ENCODE results near the gene SAV1.

Gene SAV1

GRCh38 chr14:50612806-50613205, 55.3 kb downstream of the SAV1 start:
- no peak for ATAC-seq
- no peak for TF ChIP-seq ZC3H10 (CRISPR knock-in tag; IDR thresholded peaks at IDR 0.05)
- TF ChIP-seq TCF4 (CRISPR knock-in tag; IDR thresholded peaks at IDR 0.05; ENCODE audit: borderline replicate concordance) = no peak
- no peak for TF ChIP-seq ARNTL (CRISPR knock-in tag; IDR thresholded peaks at IDR 0.05; ENCODE audit: borderline replicate concordance, low read depth)
- no peak for TF ChIP-seq ZNF8 (CRISPR knock-in tag; IDR thresholded peaks at IDR 0.05)
- TF ChIP-seq TSHZ2 (CRISPR knock-in tag; IDR thresholded peaks at IDR 0.05) = no peak
- TF ChIP-seq GLIS3 (CRISPR knock-in tag; IDR thresholded peaks at IDR 0.05) = no peak
- TF ChIP-seq PPARA (CRISPR knock-in tag; IDR thresholded peaks at IDR 0.05; ENCODE audit: borderline replicate concordance) = no peak
- TF ChIP-seq OSR1 (CRISPR knock-in tag; IDR thresholded peaks at IDR 0.05) = no peak
- TF ChIP-seq BACH2 (CRISPR knock-in tag; IDR thresholded peaks at IDR 0.05; ENCODE audit: borderline replicate concordance) = no peak
- TF ChIP-seq CSRNP3 (CRISPR knock-in tag; IDR thresholded peaks at IDR 0.05) = no peak
- no peak for TF ChIP-seq POU6F1 (CRISPR knock-in tag; IDR thresholded peaks at IDR 0.05; ENCODE audit: borderline replicate concordance, low read depth)
- no peak for TF ChIP-seq SNAI2 (CRISPR knock-in tag; IDR thresholded peaks at IDR 0.05)
- TF ChIP-seq ZNF565 (CRISPR knock-in tag; conservative IDR thresholded peaks at IDR 0.05; ENCODE audit: low read depth) = no peak
- no peak for TF ChIP-seq RARB (CRISPR knock-in tag; IDR thresholded peaks at IDR 0.05)
- no peak for TF ChIP-seq TOX (CRISPR knock-in tag; IDR thresholded peaks at IDR 0.05; ENCODE audit: borderline replicate concordance)
- no peak for TF ChIP-seq ZFP3 (CRISPR knock-in tag; IDR thresholded peaks at IDR 0.05)

GRCh38 chr14:50610465-50610864, 57.6 kb downstream of the SAV1 start:
- ATAC-seq = no peak
- TF ChIP-seq ARNTL (CRISPR knock-in tag; IDR thresholded peaks at IDR 0.05; ENCODE audit: borderline replicate concordance, low read depth) (no peak), ZNF565 (CRISPR knock-in tag; conservative IDR thresholded peaks at IDR 0.05; ENCODE audit: low read depth) (no peak), RARB (CRISPR knock-in tag; IDR thresholded peaks at IDR 0.05) (no peak), CSDC2 (CRISPR knock-in tag; IDR thresholded peaks at IDR 0.05) (no peak), SNAI2 (CRISPR knock-in tag; IDR thresholded peaks at IDR 0.05) (no peak), TSHZ2 (CRISPR knock-in tag; IDR thresholded peaks at IDR 0.05) (no peak), ZFP3 (CRISPR knock-in tag; IDR thresholded peaks at IDR 0.05) (no peak)

- ATAC-seq = peak; percentile 57
- TF ChIP-seq GLIS3 (CRISPR knock-in tag; IDR thresholded peaks at IDR 0.05) = no peak
- no peak for TF ChIP-seq TOX (CRISPR knock-in tag; IDR thresholded peaks at IDR 0.05; ENCODE audit: borderline replicate concordance)
- no peak for TF ChIP-seq BACH2 (CRISPR knock-in tag; IDR thresholded peaks at IDR 0.05; ENCODE audit: borderline replicate concordance)
- TF ChIP-seq ZFP3 (CRISPR knock-in tag; IDR thresholded peaks at IDR 0.05) = no peak
- TF ChIP-seq POU6F1 (CRISPR knock-in tag; IDR thresholded peaks at IDR 0.05; ENCODE audit: borderline replicate concordance, low read depth) = no peak
- no peak for TF ChIP-seq CSRNP3 (CRISPR knock-in tag; IDR thresholded peaks at IDR 0.05)
- no peak for TF ChIP-seq TSHZ2 (CRISPR knock-in tag; IDR thresholded peaks at IDR 0.05)
- no peak for TF ChIP-seq ZNF70 (CRISPR knock-in tag; IDR thresholded peaks at IDR 0.05)
- no peak for TF ChIP-seq ARNTL (CRISPR knock-in tag; IDR thresholded peaks at IDR 0.05; ENCODE audit: borderline replicate concordance, low read depth)
Observed at GRCh38 chr14:50608302-50608851, 59.7 kb downstream of the SAV1 start.

All from SK-N-SH treated with all-trans-retinoic acid at 6 μM for 48 hours (cell line).